Esophagus muscularis mucosa (tissue), 4 donors: ENCODE results near the gene USP19. TPM values are rescaled to one million over a fixed set of nuclear protein-coding genes. Genes with fewer than 3 reads are reported as not detected.

Source experiments
- DNase-seq: peaks from one replicate; pipeline ENCODE4 v3.0.0-alpha.2; 2017; ENCODE audit errors: extremely low spot score
- H3K27ac ChIP-seq, 4 donors: fragments of 200-600 bp; sonication (generic); replicated peaks in 1 of 4; 1 replicate in 3 of 4; 2 replicates in 1 of 4; pipeline ENCODE4 v1.5.1; 2016 to 2019; ENCODE audit warnings: mild to moderate bottlenecking in 1 of 4
- H3K27me3 ChIP-seq, 4 donors: fragments of 200-600 bp; sonication (generic); one replicate each; pipeline versions ENCODE4 v1.5.1 to v1.6.0; 2016 to 2019
- H3K36me3 ChIP-seq, 4 donors: fragments of 200-600 bp; sonication (generic); one replicate each; pipeline ENCODE4 v1.5.1; 2016 to 2019
- H3K4me1 ChIP-seq, 4 donors: fragments of 200-600 bp; sonication (generic); one replicate each; pipeline ENCODE4 v1.5.1; 2016 to 2019
- H3K4me3 ChIP-seq, 4 donors: fragments of 200-600 bp; sonication (generic); 1 replicate in 2 of 4; 2 replicates in 2 of 4; pipeline ENCODE4 v1.5.1; 2016 to 2019; ENCODE audit warnings: mild to moderate bottlenecking in 4 of 4, moderate library complexity in 1 of 4
- H3K9me3 ChIP-seq, 4 donors: fragments of 200-600 bp; sonication (generic); 1 replicate in 3 of 4; 2 replicates in 1 of 4; pipeline ENCODE4 v1.5.1; 2016 to 2019
- CTCF ChIP-seq, 3 experiments: fragments of 200-600 bp in 2 of 3; fragments of 450-650 bp in 1 of 3; sonication (generic) in 2 of 3; IDR thresholded peaks; one replicate each; pipeline ENCODE4 v1.5.1; 2017 to 2019; ENCODE audit warnings: antibody characterized with exemption in 3 of 3, mild to moderate bottlenecking in 2 of 3, moderate library complexity in 1 of 3
- EP300 ChIP-seq: sonication (generic); formaldehyde crosslinking; IDR thresholded peaks from one replicate; pipeline ENCODE4 v1.6.1; 2017; ENCODE audit warnings: antibody characterized with exemption
- POLR2A ChIP-seq: fragments of 450-650 bp; IDR thresholded peaks from one replicate; pipeline ENCODE4 v1.6.1; 2017; ENCODE audit warnings: antibody characterized with exemption, moderate library complexity, mild to moderate bottlenecking, low read depth
- POLR2AphosphoS5 ChIP-seq, 2 donors: sonication (generic); formaldehyde crosslinking; IDR thresholded peaks; one replicate each; pipeline ENCODE4 v1.6.1; 2017; ENCODE audit warnings: antibody characterized with exemption in 2 of 2
- WGBS: methylation state at CpG from one replicate; pipeline ENCODE4 v1.1.5; 2018; 5-methylcytosine and 5-hydroxymethylcytosine counted together
- intact Hi-C: fragments of 100-400 bp; cut with DNase I; formaldehyde crosslinking; loops from one replicate; pipeline ENCODE4 v1.15.1; 2023
- small RNA-seq, 3 donors: library from RNA; depleted of rRNA; stranded (forward); fragments of <200 nt; gene quantifications; one replicate each; pipeline ENCODE3, GENCODE V24; 2016
- total RNA-seq, 4 donors: library from RNA; depleted of rRNA; stranded (reverse); fragments of >200 nt; gene quantifications; one replicate each; pipeline versions ENCODE4 v1.1.0 to v1.2.1, GENCODE V29; 2016

Gene USP19
- total RNA-seq, 4 donors from 2014 or later: 57.5 to 64.4 (median 59.9) TPM

GRCh38 chr3:49081429-49081828 is 39.2 kb downstream of the USP19 start:
- no peak for DNase-seq
- H3K27me3 ChIP-seq: no peaks in the 10 kb centered on the region
- 94% methylated on average over 8 of the region's 8 CpGs for WGBS
- intact Hi-C loops: no loop called here
- H3K4me1 ChIP-seq: peaks cover 0 to 20% (median 17%) of the 10 kb centered on the region in 4 donors
- TF ChIP-seq CTCF (IDR thresholded peaks at IDR 0.05) (no peak), POLR2A (no peak), POLR2AphosphoS5 (IDR thresholded peaks at IDR 0.05) (no peak), EP300 (no peak)
- H3K4me3 ChIP-seq: no peak overlapping the region
- no peaks in the 10 kb centered on the region for H3K9me3 ChIP-seq
- peaks cover 4 to 29% (median 23%) of the 10 kb centered on the region in 4 donors for H3K36me3 ChIP-seq
- no peak overlapping the region for H3K27ac ChIP-seq

- Histone ChIP-seq H3K27me3 (no peaks in the 10 kb centered on the region), H3K9me3 (no peaks in the 10 kb centered on the region), H3K36me3 (peaks cover 25 to 47% (median 42%) of the 10 kb centered on the region in 4 donors), H3K4me3 (no peak overlapping the region), H3K4me1 (peaks cover 0 to 19% (median 16%) of the 10 kb centered on the region in 4 donors), H3K27ac (no peak overlapping the region)
- no peak for TF ChIP-seq CTCF (IDR thresholded peaks at IDR 0.05)
- TF ChIP-seq EP300: no peak
- TF ChIP-seq POLR2A: no peak
- no peak for TF ChIP-seq POLR2AphosphoS5 (IDR thresholded peaks at IDR 0.05)
- WGBS: 85% methylated on average over 2 of the region's 2 CpGs
- intact Hi-C loops: no loop called here
- DNase-seq: no peak
Observed at GRCh38 chr3:49079270-49079669, 41.4 kb downstream of the USP19 start.

- H3K9me3 ChIP-seq: no peaks in the 10 kb centered on the region
- H3K4me1 ChIP-seq: peaks cover 0 to 16% (median 16%) of the 10 kb centered on the region in 4 donors
- H3K27me3 ChIP-seq: no peaks in the 10 kb centered on the region
- intact Hi-C loops: no loop called here
- peaks cover 50 to 74% (median 65%) of the 10 kb centered on the region in 4 donors for H3K36me3 ChIP-seq
- no peak overlapping the region for H3K4me3 ChIP-seq
- DNase-seq: no peak
- 80% methylated on average over 4 of the region's 4 CpGs for WGBS
- H3K27ac ChIP-seq: no peak overlapping the region
- TF ChIP-seq EP300 (no peak), POLR2AphosphoS5 (IDR thresholded peaks at IDR 0.05) (no peak), POLR2A (no peak), CTCF (IDR thresholded peaks at IDR 0.05) (no peak)
Observed at GRCh38 chr3:49076646-49077045, 44.0 kb downstream of the USP19 start.

GRCh38 chr3:49076116-49076515 is 44.5 kb downstream of the USP19 start:
- H3K27me3 ChIP-seq: no peaks in the 10 kb centered on the region
- TF ChIP-seq POLR2AphosphoS5 (IDR thresholded peaks at IDR 0.05) (no peak), POLR2A (no peak), CTCF (IDR thresholded peaks at IDR 0.05) (no peak), EP300 (no peak)
- no peak overlapping the region for H3K27ac ChIP-seq
- intact Hi-C loops: no loop called here
- H3K4me1 ChIP-seq: peaks cover 0 to 16% (median 14%) of the 10 kb centered on the region in 4 donors
- no peak overlapping the region for H3K4me3 ChIP-seq
- H3K36me3 ChIP-seq: peaks cover 55 to 79% (median 70%) of the 10 kb centered on the region in 4 donors
- 94% methylated on average over 12 of the region's 13 CpGs for WGBS
- no peaks in the 10 kb centered on the region for H3K9me3 ChIP-seq
- no peak for DNase-seq

Small RNA genes within 50 kb of the gene (small RNA-seq; reads per million reads assigned to genes)
- gene RN7SL182P: 0 reads per million in 3 donors

Other genes with a start within 250 kb of the USP19 start
- 10 to 100 TPM; 13.3 to 34.6 (median 21.8) TPM for gene SLC25A20, start 221.9 kb downstream of the USP19 start, total RNA-seq
- 100 to 1,000 TPM in 1 of 4 donors, 10 to 100 TPM in 3; 78.9 to 109 (median 97.5) TPM for gene ARIH2, start 202.0 kb downstream of the USP19 start, total RNA-seq
- 10 to 100 TPM; 25.3 to 46.4 (median 35.2) TPM for gene P4HTM, start 130.6 kb downstream of the USP19 start, total RNA-seq
- 100 to 1,000 TPM in 1 of 4 donors, 10 to 100 TPM in 3; 77.2 to 101 (median 89.0) TPM for gene WDR6, start 113.4 kb downstream of the USP19 start, total RNA-seq
- 10 to 100 TPM; 12.4 to 31.5 (median 20.1) TPM for gene DALRD3, start 102.2 kb downstream of the USP19 start, total RNA-seq
- gene NDUFAF3, start 98.7 kb downstream of the USP19 start, total RNA-seq: 100 to 1,000 TPM in 3 of 4 donors, 10 to 100 TPM in 1; 90.9 to 142 (median 116) TPM
- gene IMPDH2, start 91.4 kb downstream of the USP19 start, total RNA-seq: 100 to 1,000 TPM in 3 of 4 donors, 10 to 100 TPM in 1; 71.0 to 174 (median 123) TPM
- 100 to 1,000 TPM in 1 of 4 donors, 10 to 100 TPM in 3; 81.8 to 228 (median 91.2) TPM for gene QRICH1, start 26.8 kb downstream of the USP19 start, total RNA-seq
- gene QARS1, start 16.1 kb downstream of the USP19 start, total RNA-seq: 100 to 1,000 TPM; 151 to 229 (median 197) TPM
- 1,000 to 10,000 TPM in 1 of 4 donors, 100 to 1,000 TPM in 3; 609 to 1,229 (median 740) TPM for gene LAMB2, start 12.2 kb upstream of the USP19 start, total RNA-seq
- gene CCDC71, start 45.5 kb upstream of the USP19 start, total RNA-seq: 10 to 100 TPM; 19.9 to 25.6 (median 23.7) TPM
- gene KLHDC8B, start 50.8 kb upstream of the USP19 start, total RNA-seq: 100 to 1,000 TPM in 1 of 4 donors, 10 to 100 TPM in 3; 78.6 to 190 (median 91.2) TPM
- 1 to 10 TPM; 3.1 to 8.7 (median 5.8) TPM for gene C3orf62, start 156.4 kb upstream of the USP19 start, total RNA-seq
- 10 to 100 TPM; 17.9 to 35.7 (median 24.3) TPM for gene USP4, start 219.2 kb upstream of the USP19 start, total RNA-seq
- gene GPX1, start 237.5 kb upstream of the USP19 start, total RNA-seq: 100 to 1,000 TPM; 154 to 295 (median 226) TPM